Measurements from ENCODE around the gene TUG1.

- no peak for TF ChIP-seq CTCF (IDR thresholded peaks at IDR 0.05)
- TF ChIP-seq EP300 (IDR thresholded peaks at IDR 0.05): no peak
- no peak for TF ChIP-seq POLR2A (IDR thresholded peaks at IDR 0.05)
- no peak for TF ChIP-seq POLR2AphosphoS5 (IDR thresholded peaks at IDR 0.05)
Measured at GRCh38 chr22:30944986-30945385, 24.1 kb upstream of the TUG1 start.
